ENCODE data around the gene ZNF518B. TPM values are rescaled to one million over a fixed set of nuclear protein-coding genes. Genes with fewer than 3 reads are reported as not detected.

ZNF518B gene
- total RNA-seq, 1 experiment from 2014 or later, result 19.6 TPM

GRCh38 chr4:10413177-10413576 is 44.0 kb downstream of the ZNF518B start:
- in situ Hi-C loops (cut with HindIII; ENCODE audit: low pct_unique_long_range_greater_than_20kb, low sequenced_read_pairs), result loop anchor here (25.0 kb wide), 2 partner anchors 124 to 251 kb away; no protein-coding TSS in a partner anchor
- no peak for DNase-seq (ENCODE audit: low read depth, low spot score)

- DNase-seq (ENCODE audit: low read depth, low spot score), result no peak
- in situ Hi-C loops (cut with HindIII; ENCODE audit: low pct_unique_long_range_greater_than_20kb, low sequenced_read_pairs), result loop anchor here (25.0 kb wide), 2 partner anchors 132 to 243 kb away; no protein-coding TSS in a partner anchor
Measured at GRCh38 chr4:10405672-10406071, 51.6 kb downstream of the ZNF518B start.

- DNase-seq (ENCODE audit: low read depth, low spot score), result peak; percentile 81
Measured at GRCh38 chr4:10403633-10404445, 53.4 kb downstream of the ZNF518B start.

GRCh38 chr4:10395971-10396580 is 61.1 kb downstream of the ZNF518B start:
- in situ Hi-C loops (cut with HindIII; ENCODE audit: low pct_unique_long_range_greater_than_20kb, low sequenced_read_pairs), result no loop called here

More at GRCh38 chr4:10403633-10404445, 53.4 kb downstream of the ZNF518B start:
- in situ Hi-C loops (cut with HindIII; ENCODE audit: low pct_unique_long_range_greater_than_20kb, low sequenced_read_pairs), result loop anchor here (25.0 kb wide), 2 partner anchors 133 to 242 kb away; no protein-coding TSS in a partner anchor

More at GRCh38 chr4:10395971-10396580, 61.1 kb downstream of the ZNF518B start:
- DNase-seq (ENCODE audit: low read depth, low spot score), result no peak

Other genes with a start within 250 kb of the ZNF518B start
- not detected in 2 replicates for gene CLNK, start 227.3 kb upstream of the ZNF518B start, total RNA-seq (2014; rRNA removed; shearing (Covaris generic))

Measured in SK-MEL-5 (cell line).